Left ventricle myocardium inferior (tissue), 1 donor: ENCODE data around the gene ARHGAP32. TPM values are rescaled to one million over a fixed set of nuclear protein-coding genes. Genes with fewer than 3 reads are reported as not detected.

Experiments used
- DNase-seq: peaks from one replicate; pipeline ENCODE4 v3.0.0-alpha.2; 2020
- H3K27ac ChIP-seq: fragments of 200-600 bp; replicated peaks from 2 replicates; pipeline ENCODE4 v1.8.0; 2021
- H3K27me3 ChIP-seq: fragments of 200-600 bp; 2 replicates; pipeline ENCODE4 v1.8.0; 2021; ENCODE audit warnings: low read depth
- H3K36me3 ChIP-seq: fragments of 200-600 bp; 2 replicates; pipeline ENCODE4 v1.8.0; 2021
- H3K4me1 ChIP-seq: fragments of 200-600 bp; 2 replicates; pipeline ENCODE4 v1.8.0; 2021
- H3K4me3 ChIP-seq: fragments of 200-600 bp; 2 replicates; pipeline ENCODE4 v1.8.0; 2021; ENCODE audit warnings: mild to moderate bottlenecking, moderate library complexity
- H3K9me3 ChIP-seq: fragments of 200-600 bp; replicated peaks from 2 replicates; pipeline ENCODE4 v1.8.0; 2021
- CTCF ChIP-seq: fragments of 200-600 bp; IDR thresholded peaks from 2 replicates; pipeline ENCODE4 v1.8.0; 2021; ENCODE audit warnings: antibody characterized with exemption, mild to moderate bottlenecking, borderline replicate concordance
- intact Hi-C: fragments of 100-400 bp; cut with micrococcal nuclease; formaldehyde crosslinking; loops from one replicate; pipeline ENCODE4 v1.11.0; 2022
- total RNA-seq: library from RNA; stranded (reverse); fragmentation: NEBNext Ultra II Directional; extraction: Animal tissue kit (Norgen Biotek cat#: 25700); gene quantifications from one replicate; pipeline ENCODE4 v1.2.1, GENCODE V29; 2021
- donor health status: DM: no; HTN: yes; CAD: no; lungs with severe emphysema.

ARHGAP32 gene
- total RNA-seq, 1 donor from 2014 or later, result 5.3 TPM

- intact Hi-C loops, result no loop called here
- no peak overlapping the region for H3K27ac ChIP-seq
- peaks cover 26% of the 10 kb centered on the region for H3K36me3 ChIP-seq
- TF ChIP-seq CTCF, result no peak
- no peaks in the 10 kb centered on the region for H3K27me3 ChIP-seq
- no peaks in the 10 kb centered on the region for H3K4me1 ChIP-seq
- no peak for DNase-seq
- no peaks in the 10 kb centered on the region for H3K9me3 ChIP-seq
- H3K4me3 ChIP-seq, result no peak overlapping the region
These were observed 124.7 kb downstream of the ARHGAP32 start for GRCh38 chr11:129067454-129067853.

GRCh38 chr11:129066229-129066628, 125.9 kb downstream of the ARHGAP32 start:
- Histone ChIP-seq H3K4me3 (no peak overlapping the region), H3K27me3 (no peaks in the 10 kb centered on the region), H3K4me1 (no peaks in the 10 kb centered on the region), H3K36me3 (peaks cover 26% of the 10 kb centered on the region), H3K27ac (no peak overlapping the region), H3K9me3 (no peaks in the 10 kb centered on the region)
- intact Hi-C loops, result no loop called here
- no peak for DNase-seq
- TF ChIP-seq CTCF, result no peak

- no peak for TF ChIP-seq CTCF
- Histone ChIP-seq H3K27ac (no peak overlapping the region), H3K4me1 (no peaks in the 10 kb centered on the region), H3K36me3 (peaks cover 26% of the 10 kb centered on the region), H3K27me3 (no peaks in the 10 kb centered on the region), H3K4me3 (no peak overlapping the region), H3K9me3 (no peaks in the 10 kb centered on the region)
- DNase-seq, result no peak
- intact Hi-C loops, result no loop called here
These were observed 129.0 kb downstream of the ARHGAP32 start for GRCh38 chr11:129063118-129063517.

GRCh38 chr11:129061492-129062230, 130.5 kb downstream of the ARHGAP32 start:
- intact Hi-C loops, result no loop called here
- Histone ChIP-seq H3K4me3 (no peak overlapping the region), H3K4me1 (no peaks in the 10 kb centered on the region), H3K36me3 (peaks cover 26% of the 10 kb centered on the region), H3K9me3 (no peaks in the 10 kb centered on the region), H3K27me3 (no peaks in the 10 kb centered on the region), H3K27ac (no peak overlapping the region)
- DNase-seq, result no peak
- no peak for TF ChIP-seq CTCF

- no peaks in the 10 kb centered on the region for H3K36me3 ChIP-seq
- H3K27me3 ChIP-seq, result no peaks in the 10 kb centered on the region
- no peak overlapping the region for H3K4me3 ChIP-seq
- no peak overlapping the region for H3K27ac ChIP-seq
- intact Hi-C loops, result no loop called here
- no peaks in the 10 kb centered on the region for H3K4me1 ChIP-seq
- H3K9me3 ChIP-seq, result no peaks in the 10 kb centered on the region
- no peak for DNase-seq
- TF ChIP-seq CTCF, result no peak
These were observed 135.2 kb downstream of the ARHGAP32 start for GRCh38 chr11:129056916-129057315.
